ENCODE data around the gene IL17RB.

The IL17RB gene

DNA sequence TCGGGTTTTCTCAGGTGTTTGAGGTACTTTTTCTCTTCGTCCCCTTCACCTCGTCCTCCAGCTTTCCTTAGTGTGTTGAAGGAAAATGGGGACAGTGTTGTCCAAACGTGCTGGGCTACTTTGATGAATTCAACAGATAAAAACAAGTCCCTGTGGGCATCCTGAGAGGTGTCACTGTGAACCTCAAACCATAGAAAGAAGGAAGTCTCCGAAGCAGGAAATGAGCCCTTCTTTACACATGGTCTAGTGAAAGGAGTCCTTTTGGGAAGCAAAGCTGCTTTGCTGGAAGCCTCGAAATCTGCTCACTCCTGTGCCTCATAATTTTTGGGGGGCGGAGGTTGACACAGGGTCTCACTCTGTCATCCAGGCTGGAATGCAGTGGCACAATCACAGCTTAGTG is 10.6 kb downstream of the IL17RB start:
- H3K4me3 ChIP-seq (ENCODE audit: low read length): no peak overlapping the region
- H3K9me2 ChIP-seq (replicated peaks; ENCODE audit: control insufficient read depth, low read length): no peaks in the 10 kb centered on the region
- peaks cover 11% of the 10 kb centered on the region for H3K36me3 ChIP-seq (ENCODE audit: control insufficient read depth, low read length)
- H3K27me3 ChIP-seq (ENCODE audit: control insufficient read depth, low read length): no peaks in the 10 kb centered on the region
- no peaks in the 10 kb centered on the region for H3K9me3 ChIP-seq (ENCODE audit: control insufficient read depth, insufficient read depth, low read length)
- no peak overlapping the region for H3K4me2 ChIP-seq (ENCODE audit: low read length)
- H4K20me1 ChIP-seq (ENCODE audit: control insufficient read depth, insufficient read depth, low read depth, low read length): no peaks in the 10 kb centered on the region
- H3K27ac ChIP-seq (ENCODE audit: low read depth, low read length): no peak overlapping the region
- TF ChIP-seq, protein P1, sequence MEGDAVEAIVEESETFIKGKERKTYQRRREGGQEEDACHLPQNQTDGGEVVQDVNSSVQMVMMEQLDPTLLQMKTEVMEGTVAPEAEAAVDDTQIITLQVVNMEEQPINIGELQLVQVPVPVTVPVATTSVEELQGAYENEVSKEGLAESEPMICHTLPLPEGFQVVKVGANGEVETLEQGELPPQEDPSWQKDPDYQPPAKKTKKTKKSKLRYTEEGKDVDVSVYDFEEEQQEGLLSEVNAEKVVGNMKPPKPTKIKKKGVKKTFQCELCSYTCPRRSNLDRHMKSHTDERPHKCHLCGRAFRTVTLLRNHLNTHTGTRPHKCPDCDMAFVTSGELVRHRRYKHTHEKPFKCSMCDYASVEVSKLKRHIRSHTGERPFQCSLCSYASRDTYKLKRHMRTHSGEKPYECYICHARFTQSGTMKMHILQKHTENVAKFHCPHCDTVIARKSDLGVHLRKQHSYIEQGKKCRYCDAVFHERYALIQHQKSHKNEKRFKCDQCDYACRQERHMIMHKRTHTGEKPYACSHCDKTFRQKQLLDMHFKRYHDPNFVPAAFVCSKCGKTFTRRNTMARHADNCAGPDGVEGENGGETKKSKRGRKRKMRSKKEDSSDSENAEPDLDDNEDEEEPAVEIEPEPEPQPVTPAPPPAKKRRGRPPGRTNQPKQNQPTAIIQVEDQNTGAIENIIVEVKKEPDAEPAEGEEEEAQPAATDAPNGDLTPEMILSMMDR (IDR thresholded peaks at IDR 0.05; ENCODE audit: low read depth, low read length, poor library complexity, severe bottlenecking): no peak
- TF ChIP-seq EZH2phosphoT487 (IDR thresholded peaks at IDR 0.05; ENCODE audit: borderline replicate concordance, low read length): no peak
- H3K79me2 ChIP-seq (ENCODE audit: control insufficient read depth, low read length): no peaks in the 10 kb centered on the region
- H3F3A ChIP-seq (ENCODE audit: control insufficient read depth, insufficient read depth): no peaks in the 10 kb centered on the region
- no peaks in the 10 kb centered on the region for H3K4me1 ChIP-seq (ENCODE audit: control insufficient read depth, low read length)

- TF ChIP-seq EZH2phosphoT487 (IDR thresholded peaks at IDR 0.05; ENCODE audit: borderline replicate concordance, low read length): no peak
- TF ChIP-seq, protein P1 (IDR thresholded peaks at IDR 0.05; ENCODE audit: low read depth, low read length, poor library complexity, severe bottlenecking): no peak
- no peak overlapping the region for H3K27ac ChIP-seq (ENCODE audit: low read depth, low read length)
- no peaks in the 10 kb centered on the region for H3K79me2 ChIP-seq (ENCODE audit: control insufficient read depth, low read length)
- no peaks in the 10 kb centered on the region for H3K27me3 ChIP-seq (ENCODE audit: control insufficient read depth, low read length)
- peaks cover 22% of the 10 kb centered on the region for H3K36me3 ChIP-seq (ENCODE audit: control insufficient read depth, low read length)
- no peak overlapping the region for H3K4me3 ChIP-seq (ENCODE audit: low read length)
- H3K4me2 ChIP-seq (ENCODE audit: low read length): no peak overlapping the region
- no peaks in the 10 kb centered on the region for H4K20me1 ChIP-seq (ENCODE audit: control insufficient read depth, insufficient read depth, low read depth, low read length)
- no peaks in the 10 kb centered on the region for H3K9me3 ChIP-seq (ENCODE audit: control insufficient read depth, insufficient read depth, low read length)
- H3K4me1 ChIP-seq (ENCODE audit: control insufficient read depth, low read length): peaks cover 4% of the 10 kb centered on the region
- H3K9me2 ChIP-seq (replicated peaks; ENCODE audit: control insufficient read depth, low read length): no peaks in the 10 kb centered on the region
- no peaks in the 10 kb centered on the region for H3F3A ChIP-seq (ENCODE audit: control insufficient read depth, insufficient read depth)
Observed at GRCh38 chr3:53858096-53858741, 11.9 kb downstream of the IL17RB start.

DNA sequence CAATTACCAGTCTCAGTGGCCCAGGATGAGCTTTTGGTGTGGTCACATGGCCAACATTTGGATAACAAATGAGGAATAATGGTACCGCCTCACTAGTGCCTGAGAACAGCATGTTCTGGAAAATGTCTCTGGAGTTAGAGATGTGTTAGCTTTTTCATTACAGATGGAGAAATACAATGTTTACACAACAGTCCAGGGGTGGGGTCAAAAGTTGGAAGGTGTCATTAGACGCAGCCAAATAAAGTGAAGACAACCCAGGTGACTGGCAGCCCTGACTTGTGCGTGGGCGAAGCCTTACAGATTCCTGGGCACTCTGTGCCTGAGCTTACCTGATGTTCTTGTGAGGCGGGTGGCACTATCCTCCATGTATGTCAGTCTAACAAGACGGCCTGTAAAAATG is 12.8 kb downstream of the IL17RB start:
- H3K9me2 ChIP-seq (replicated peaks; ENCODE audit: control insufficient read depth, low read length): no peaks in the 10 kb centered on the region
- no peaks in the 10 kb centered on the region for H3K27me3 ChIP-seq (ENCODE audit: control insufficient read depth, low read length)
- H3K4me2 ChIP-seq (ENCODE audit: low read length): no peak overlapping the region
- H3K4me1 ChIP-seq (ENCODE audit: control insufficient read depth, low read length): peaks cover 12% of the 10 kb centered on the region
- H3K9me3 ChIP-seq (ENCODE audit: control insufficient read depth, insufficient read depth, low read length): no peaks in the 10 kb centered on the region
- H3F3A ChIP-seq (ENCODE audit: control insufficient read depth, insufficient read depth): no peaks in the 10 kb centered on the region
- TF ChIP-seq, protein P1 (IDR thresholded peaks at IDR 0.05; ENCODE audit: low read depth, low read length, poor library complexity, severe bottlenecking): no peak
- TF ChIP-seq EZH2phosphoT487 (IDR thresholded peaks at IDR 0.05; ENCODE audit: borderline replicate concordance, low read length): no peak
- no peaks in the 10 kb centered on the region for H4K20me1 ChIP-seq (ENCODE audit: control insufficient read depth, insufficient read depth, low read depth, low read length)
- H3K27ac ChIP-seq (ENCODE audit: low read depth, low read length): no peak overlapping the region
- no peak overlapping the region for H3K4me3 ChIP-seq (ENCODE audit: low read length)
- H3K79me2 ChIP-seq (ENCODE audit: control insufficient read depth, low read length): no peaks in the 10 kb centered on the region
- peaks cover 31% of the 10 kb centered on the region for H3K36me3 ChIP-seq (ENCODE audit: control insufficient read depth, low read length)

Data from DOHH2 (cell line).